HFFc6 (cell line): Measurements from ENCODE around the gene GPR18. TPM values are rescaled to one million over a fixed set of nuclear protein-coding genes. Genes with fewer than 3 reads are reported as not detected.

ENCODE experiments used
- DNase-seq: peaks from one replicate; pipeline ENCODE4 v3.0.0-alpha.2; 2018
- H3K27ac Mint-ChIP-seq: 2 replicates; pipeline ENCODE4 v1.8.0; 2020; ENCODE audit warnings: mild to moderate bottlenecking, mixed read lengths
- H3K27me3 Mint-ChIP-seq: 2 replicates; pipeline ENCODE4 v1.8.0; 2021; ENCODE audit warnings: mild to moderate bottlenecking, moderate library complexity, mixed read lengths; ENCODE audit not compliant: insufficient read depth
- H3K36me3 Mint-ChIP-seq: 2 replicates; pipeline ENCODE4 v1.8.0; 2021; ENCODE audit warnings: low read depth, mixed read lengths
- H3K4me1 Mint-ChIP-seq: 2 replicates; pipeline ENCODE4 v1.8.0; 2020; ENCODE audit warnings: low read depth, mixed read lengths
- H3K4me3 Mint-ChIP-seq: 2 replicates; pipeline ENCODE4 v1.8.0; 2020; ENCODE audit warnings: mild to moderate bottlenecking, moderate library complexity, mixed read lengths
- H3K9me3 Mint-ChIP-seq: 2 replicates; pipeline ENCODE4 v1.8.0; 2020; ENCODE audit warnings: mild to moderate bottlenecking, mixed read lengths
- total RNA-seq, 6 experiments: library from RNA; stranded (reverse); fragmentation: NEBNext Ultra II Directional; extraction: Animal tissue kit (Norgen Biotek cat#: 25700); gene quantifications; 2 replicates in 1 of 6; 3 replicates in 5 of 6; pipeline ENCODE4 v1.2.3, GENCODE V29; 2021
- TF ChIP-seq, protein P1 (sequence below): fragments of 200-600 bp; sonication (generic); IDR thresholded peaks from 2 replicates; pipeline ENCODE4 v1.5.0; 2021; ENCODE audit warnings: antibody characterized with exemption, mild to moderate bottlenecking

GPR18 gene
- total RNA-seq, 6 experiments from 2014 or later, result not detected

DNA sequence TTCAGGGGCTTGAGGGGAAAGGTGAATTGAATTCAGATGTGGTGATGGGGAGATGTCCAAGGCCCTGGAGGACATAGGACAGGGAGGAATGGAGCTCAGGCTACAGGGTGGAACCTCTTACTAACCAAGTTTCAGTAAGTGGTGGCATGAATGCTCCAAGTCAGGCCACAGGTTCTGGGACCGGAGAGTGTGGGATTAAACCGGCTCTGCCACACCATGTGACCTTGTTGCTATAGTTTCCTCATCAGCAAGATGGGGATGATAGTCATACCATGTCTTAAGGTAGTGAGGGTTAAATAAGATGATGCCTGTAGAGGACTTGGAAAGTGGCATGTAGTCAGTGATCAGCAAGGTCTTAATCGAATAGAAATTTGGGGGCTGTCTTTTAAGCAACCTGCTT lies 32.7 kb upstream of the GPR18 start:
- TF ChIP-seq, protein P1, sequence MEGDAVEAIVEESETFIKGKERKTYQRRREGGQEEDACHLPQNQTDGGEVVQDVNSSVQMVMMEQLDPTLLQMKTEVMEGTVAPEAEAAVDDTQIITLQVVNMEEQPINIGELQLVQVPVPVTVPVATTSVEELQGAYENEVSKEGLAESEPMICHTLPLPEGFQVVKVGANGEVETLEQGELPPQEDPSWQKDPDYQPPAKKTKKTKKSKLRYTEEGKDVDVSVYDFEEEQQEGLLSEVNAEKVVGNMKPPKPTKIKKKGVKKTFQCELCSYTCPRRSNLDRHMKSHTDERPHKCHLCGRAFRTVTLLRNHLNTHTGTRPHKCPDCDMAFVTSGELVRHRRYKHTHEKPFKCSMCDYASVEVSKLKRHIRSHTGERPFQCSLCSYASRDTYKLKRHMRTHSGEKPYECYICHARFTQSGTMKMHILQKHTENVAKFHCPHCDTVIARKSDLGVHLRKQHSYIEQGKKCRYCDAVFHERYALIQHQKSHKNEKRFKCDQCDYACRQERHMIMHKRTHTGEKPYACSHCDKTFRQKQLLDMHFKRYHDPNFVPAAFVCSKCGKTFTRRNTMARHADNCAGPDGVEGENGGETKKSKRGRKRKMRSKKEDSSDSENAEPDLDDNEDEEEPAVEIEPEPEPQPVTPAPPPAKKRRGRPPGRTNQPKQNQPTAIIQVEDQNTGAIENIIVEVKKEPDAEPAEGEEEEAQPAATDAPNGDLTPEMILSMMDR, result no peak
- Mint-ChIP-seq H3K27me3 (no peaks in the 10 kb centered on the region; the same call in 1 of the 2 replicates), H3K27ac (no peak overlapping the region)

GRCh38 chr13:99289674-99290337 lies 31.6 kb upstream of the GPR18 start:
- no peaks in the 10 kb centered on the region for H3K36me3 Mint-ChIP-seq
- H3K4me1 Mint-ChIP-seq, result peaks cover 5% of the 10 kb centered on the region
- H3K9me3 Mint-ChIP-seq, result no peaks in the 10 kb centered on the region
- H3K27me3 Mint-ChIP-seq, result no peaks in the 10 kb centered on the region; the same call in 1 of the 2 replicates
- no peak overlapping the region for H3K4me3 Mint-ChIP-seq
- TF ChIP-seq, protein P1, result no peak
- H3K27ac Mint-ChIP-seq, result no peak overlapping the region
- no peak for DNase-seq

More for the DNA sequence above, 32.7 kb upstream of the GPR18 start:
- no peaks in the 10 kb centered on the region for H3K36me3 Mint-ChIP-seq
- no peak for DNase-seq
- H3K9me3 Mint-ChIP-seq, result no peaks in the 10 kb centered on the region
- H3K4me3 Mint-ChIP-seq, result no peak overlapping the region
- peaks cover 9% of the 10 kb centered on the region for H3K4me1 Mint-ChIP-seq

DNA sequence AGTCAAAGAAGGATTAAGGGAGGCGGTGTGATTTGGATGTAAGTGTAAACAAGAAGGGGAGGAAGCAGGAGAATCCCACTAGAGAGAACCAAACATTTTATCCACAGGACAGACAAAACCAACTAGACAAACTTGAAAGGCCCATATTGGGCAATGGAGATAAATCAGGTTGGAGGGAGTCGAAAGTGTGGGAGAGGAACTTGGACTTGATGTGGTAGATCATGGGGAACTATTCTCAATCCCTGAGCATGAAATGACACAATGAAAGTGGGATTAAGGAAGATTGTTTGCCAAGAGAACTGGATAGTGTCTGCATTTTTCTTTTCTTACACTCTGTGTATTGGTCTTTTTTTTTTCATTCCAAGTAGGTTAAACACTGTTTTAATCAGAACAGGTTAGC lies 31.1 kb upstream of the GPR18 start:
- no peaks in the 10 kb centered on the region for H3K36me3 Mint-ChIP-seq
- no peaks in the 10 kb centered on the region; the same call in 1 of the 2 replicates for H3K27me3 Mint-ChIP-seq
- H3K9me3 Mint-ChIP-seq, result no peaks in the 10 kb centered on the region
- TF ChIP-seq, protein P1, result no peak
- no peak for DNase-seq
- peaks cover 10% of the 10 kb centered on the region for H3K4me1 Mint-ChIP-seq
- H3K27ac Mint-ChIP-seq, result no peak overlapping the region
- no peak overlapping the region for H3K4me3 Mint-ChIP-seq

GRCh38 chr13:99288089-99288488 lies 29.9 kb upstream of the GPR18 start:
- no peaks in the 10 kb centered on the region for H3K36me3 Mint-ChIP-seq
- peaks cover 20% of the 10 kb centered on the region for H3K4me1 Mint-ChIP-seq
- DNase-seq, result no peak
- no peaks in the 10 kb centered on the region for H3K9me3 Mint-ChIP-seq
- no peak overlapping the region; the same call in 1 of the 2 replicates for H3K27ac Mint-ChIP-seq
- H3K4me3 Mint-ChIP-seq, result no peak overlapping the region
- no peaks in the 10 kb centered on the region; the same call in 1 of the 2 replicates for H3K27me3 Mint-ChIP-seq
- TF ChIP-seq, protein P1, result no peak

- TF ChIP-seq, protein P1, result no peak
- Mint-ChIP-seq H3K27me3 (no peaks in the 10 kb centered on the region; the same call in 1 of the 2 replicates), H3K9me3 (no peaks in the 10 kb centered on the region), H3K4me1 (peaks cover 26% of the 10 kb centered on the region), H3K4me3 (no peak overlapping the region), H3K27ac (no peak overlapping the region), H3K36me3 (no peaks in the 10 kb centered on the region)
- DNase-seq, result no peak
These were observed 29.4 kb upstream of the GPR18 start for GRCh38 chr13:99287551-99287950.
